ENCODE results near the gene CDR2. TPM values are rescaled to one million over a fixed set of nuclear protein-coding genes. Genes with fewer than 3 reads are reported as not detected.
A peak's percentile ranks its signal among the peaks of the same experiment; 100 is the strongest.

The CDR2 gene
- total and polyA plus RNA-seq, 9 of the 15 experiments (the other 6 are each of a cell fraction or from before 2014, with no cell fraction given), result 4.6 to 30.3 (median 19.9) TPM

- TF ChIP-seq, protein P1, sequence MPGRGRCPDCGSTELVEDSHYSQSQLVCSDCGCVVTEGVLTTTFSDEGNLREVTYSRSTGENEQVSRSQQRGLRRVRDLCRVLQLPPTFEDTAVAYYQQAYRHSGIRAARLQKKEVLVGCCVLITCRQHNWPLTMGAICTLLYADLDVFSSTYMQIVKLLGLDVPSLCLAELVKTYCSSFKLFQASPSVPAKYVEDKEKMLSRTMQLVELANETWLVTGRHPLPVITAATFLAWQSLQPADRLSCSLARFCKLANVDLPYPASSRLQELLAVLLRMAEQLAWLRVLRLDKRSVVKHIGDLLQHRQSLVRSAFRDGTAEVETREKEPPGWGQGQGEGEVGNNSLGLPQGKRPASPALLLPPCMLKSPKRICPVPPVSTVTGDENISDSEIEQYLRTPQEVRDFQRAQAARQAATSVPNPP (IDR thresholded peaks at IDR 0.05; ENCODE audit: borderline replicate concordance, insufficient read depth, insufficient read length), result no peak
- TF ChIP-seq EP400 (IDR thresholded peaks at IDR 0.05), result peak; percentile 84
- no peak for TF ChIP-seq NR1H2 (CRISPR knock-in tag; IDR thresholded peaks at IDR 0.05)
- no peak for TF ChIP-seq ZBTB5 (IDR thresholded peaks at IDR 0.05)
- no peak for TF ChIP-seq ZHX1 (conservative IDR thresholded peaks at IDR 0.05; ENCODE audit: low read length)
- TF ChIP-seq ZNF449 (CRISPR knock-in tag; IDR thresholded peaks at IDR 0.05), result no peak
- no peak for TF ChIP-seq BDP1 (IDR thresholded peaks at IDR 0.05; ENCODE audit: insufficient read depth, insufficient read length)
- no peak for TF ChIP-seq ZBTB34 (CRISPR knock-in tag; IDR thresholded peaks at IDR 0.05)
- peak; percentile 65; the same call in 1 of the 2 replicates for TF ChIP-seq ATF7 (IDR thresholded peaks at IDR 0.05)
- no peak for TF ChIP-seq ZNF830 (CRISPR knock-in tag; IDR thresholded peaks at IDR 0.05)
- peak; percentile 65; the same call in 1 of the 2 replicates for TF ChIP-seq MTA3 (IDR thresholded peaks at IDR 0.05; ENCODE audit: borderline replicate concordance)
- TF ChIP-seq TAL1 (IDR thresholded peaks at IDR 0.05), result no peak
- no peak for TF ChIP-seq ZNF124 (CRISPR knock-in tag; IDR thresholded peaks at IDR 0.05)
- TF ChIP-seq POU5F1 (IDR thresholded peaks at IDR 0.05; ENCODE audit: borderline replicate concordance, low read depth, low read length, partially characterized antibody), result no peak
- no peak for TF ChIP-seq ZNF277 (CRISPR knock-in tag; IDR thresholded peaks at IDR 0.05; ENCODE audit: borderline replicate concordance)
- no peak for TF ChIP-seq RAD21 (CRISPR knock-in tag; conservative IDR thresholded peaks at IDR 0.05 in 1 of 2, IDR thresholded peaks at IDR 0.05 in 1 of 2)
Observed at GRCh38 chr16:22374311-22375116, at the start of gene CDR2 (continued).
